Measurements from ENCODE around the gene ANKH.
"Not testable (repeated sequence)": the region's sequence is repeated elsewhere in the genome, so short reads cannot be mapped to it uniquely, and the experiment has no call there.

The ANKH gene

DNA sequence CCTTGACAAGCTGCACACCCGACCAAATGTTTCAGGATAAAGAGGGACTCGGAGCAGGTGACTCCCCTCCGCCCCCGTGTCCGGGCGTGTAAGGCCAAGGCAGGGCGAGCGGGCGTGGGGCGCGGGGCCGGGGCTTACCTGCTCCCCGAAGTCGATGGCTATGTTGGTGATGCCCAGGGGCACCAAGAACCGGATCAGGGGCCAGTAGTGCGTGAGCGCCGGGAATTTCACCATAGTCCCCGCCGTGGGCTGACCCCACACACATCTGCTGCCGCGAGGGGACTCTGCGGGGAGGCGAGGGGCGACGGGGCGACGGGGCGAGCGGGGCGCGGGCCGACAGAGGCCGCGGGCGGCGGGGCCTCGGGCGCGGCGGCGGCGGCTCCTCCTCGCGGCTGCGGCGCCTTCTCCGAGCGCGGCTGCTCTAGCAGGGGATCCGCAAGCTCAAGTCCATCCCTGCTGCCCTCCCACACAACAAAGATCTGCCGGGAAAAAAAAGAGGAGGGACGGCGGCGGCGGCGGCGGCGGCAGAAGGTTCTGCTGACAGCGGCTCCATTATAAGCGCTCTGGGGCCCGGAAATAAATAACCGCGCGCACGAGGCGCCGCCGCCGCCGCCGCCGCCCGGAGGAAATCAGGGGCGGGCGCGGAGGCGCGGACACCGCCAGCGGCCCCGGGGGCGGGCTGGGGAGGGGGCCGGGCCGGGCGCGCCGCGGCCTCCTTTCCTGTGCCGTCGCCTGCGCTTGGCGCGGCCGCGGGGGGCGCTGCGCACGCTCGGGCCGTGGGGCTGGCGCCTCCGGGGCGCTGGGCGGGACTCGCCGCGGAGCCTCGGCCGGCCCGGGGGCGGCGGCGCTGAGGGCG lies at the start of gene ANKH:
ANKH (minus strand) TSS at position 565 of the 856 bp plus-strand sequence; CDS start at position 234, 331 bp downstream.
- in situ Hi-C loops (cut with MboI; ENCODE audit: low sequenced_read_pairs), result no loop called here

DNA sequence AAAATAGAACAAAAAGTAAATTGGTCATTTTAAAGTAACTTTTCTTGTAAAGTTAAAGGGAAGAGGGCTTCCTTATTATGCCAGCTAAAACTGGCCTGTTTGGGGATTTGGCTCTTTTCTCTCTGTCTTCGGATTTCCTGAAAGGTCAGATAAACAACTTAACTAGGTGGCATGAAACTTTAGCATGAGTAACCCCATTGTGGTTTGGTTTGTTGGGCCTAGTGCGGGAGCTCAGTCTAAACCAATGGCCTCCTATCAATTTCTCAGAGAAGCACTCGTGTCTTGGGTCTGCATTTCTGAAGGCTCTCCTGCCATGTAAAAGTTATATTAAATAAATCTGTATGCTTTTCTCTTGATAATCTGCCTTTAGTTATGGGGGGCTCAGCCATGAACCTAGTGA lies 48.5 kb upstream of the ANKH start:
- in situ Hi-C loops (cut with MboI; ENCODE audit: low sequenced_read_pairs), result no loop called here

DNA sequence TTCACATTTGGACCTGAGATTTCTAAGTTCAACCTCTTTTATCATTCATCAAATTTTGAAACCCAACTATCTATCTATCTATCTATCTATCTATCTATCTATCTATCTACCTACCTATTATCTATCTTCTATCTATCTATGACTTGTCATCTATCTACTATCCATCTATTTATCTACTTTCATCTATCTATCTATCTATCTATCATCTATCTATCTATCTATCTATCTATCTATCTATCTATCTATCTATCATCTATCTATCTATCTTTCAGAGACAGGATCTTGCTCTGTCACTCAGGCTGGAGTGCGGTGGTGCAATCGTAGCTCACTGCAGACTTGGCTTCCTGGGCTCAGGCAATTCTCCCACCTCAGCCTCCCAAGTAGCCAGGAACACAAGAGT lies 47.5 kb upstream of the ANKH start:
- in situ Hi-C loops (cut with MboI; ENCODE audit: low sequenced_read_pairs), result not testable (repeated sequence)

GRCh38 chr5:14917719-14918118 lies 46.1 kb upstream of the ANKH start:
- in situ Hi-C loops (cut with MboI; ENCODE audit: low sequenced_read_pairs), result no loop called here

DNA sequence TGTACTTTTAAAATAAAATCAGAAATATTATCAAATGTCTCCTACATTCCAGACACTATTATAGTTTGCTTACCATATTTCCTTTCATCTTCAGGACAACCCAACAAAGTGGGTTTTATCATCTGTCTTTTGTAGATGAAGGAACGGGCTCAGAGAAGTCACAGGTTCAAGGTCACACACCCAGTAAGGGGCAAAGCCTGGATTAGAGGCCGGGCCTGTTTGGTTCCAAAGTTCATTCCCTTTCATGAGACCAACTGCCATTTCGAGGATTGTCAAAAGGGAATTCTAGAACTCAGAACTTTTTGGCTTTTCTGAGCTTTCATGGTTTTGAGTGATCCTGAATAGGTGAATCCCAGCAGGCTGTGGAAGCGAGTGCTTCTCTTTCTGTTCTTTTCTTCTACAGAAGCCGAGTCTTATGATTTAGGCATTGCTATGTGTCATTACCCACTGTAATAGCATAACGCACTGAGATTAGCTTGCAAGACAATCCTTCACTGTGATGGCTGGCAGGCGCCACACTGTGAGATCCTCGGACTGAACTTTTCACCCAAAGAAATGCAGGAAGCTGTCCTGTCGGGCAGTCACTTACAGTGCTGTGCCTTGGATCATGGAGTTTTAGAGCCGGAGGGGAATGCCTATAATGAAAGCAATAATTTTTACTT lies 43.8 kb upstream of the ANKH start:
- in situ Hi-C loops (cut with MboI; ENCODE audit: low sequenced_read_pairs), result no loop called here

GRCh38 chr5:14914623-14915260 lies 43.2 kb upstream of the ANKH start:
- in situ Hi-C loops (cut with MboI; ENCODE audit: low sequenced_read_pairs), result no loop called here

GRCh38 chr5:14914193-14914592 lies 42.6 kb upstream of the ANKH start:
- in situ Hi-C loops (cut with MboI; ENCODE audit: low sequenced_read_pairs), result no loop called here

GRCh38 chr5:14913096-14913495 lies 41.5 kb upstream of the ANKH start:
- in situ Hi-C loops (cut with MboI; ENCODE audit: low sequenced_read_pairs), result no loop called here

DNA sequence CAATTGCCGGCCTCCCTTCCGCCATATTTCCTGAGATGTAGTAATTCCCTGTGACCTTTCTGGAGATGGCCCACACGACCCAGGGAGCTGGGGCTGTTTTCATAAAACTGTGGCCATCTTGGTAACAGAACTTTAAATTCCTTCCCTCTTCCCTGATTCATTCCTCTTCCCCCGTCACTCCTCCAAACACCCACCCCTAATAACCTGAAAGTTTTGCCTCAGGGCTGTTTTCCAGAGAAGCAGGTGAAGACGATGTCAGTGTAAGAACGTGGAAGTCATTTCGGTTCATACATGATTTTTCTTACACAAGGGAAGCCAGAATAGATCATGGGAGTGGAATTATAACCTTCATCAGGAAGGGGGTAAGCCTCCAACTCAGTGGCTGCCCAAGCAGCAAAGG lies 40.6 kb upstream of the ANKH start:
- in situ Hi-C loops (cut with MboI; ENCODE audit: low sequenced_read_pairs), result no loop called here

- in situ Hi-C loops (cut with MboI; ENCODE audit: low sequenced_read_pairs), result no loop called here
These were observed 37.8 kb upstream of the ANKH start for GRCh38 chr5:14909369-14909768.

DNA sequence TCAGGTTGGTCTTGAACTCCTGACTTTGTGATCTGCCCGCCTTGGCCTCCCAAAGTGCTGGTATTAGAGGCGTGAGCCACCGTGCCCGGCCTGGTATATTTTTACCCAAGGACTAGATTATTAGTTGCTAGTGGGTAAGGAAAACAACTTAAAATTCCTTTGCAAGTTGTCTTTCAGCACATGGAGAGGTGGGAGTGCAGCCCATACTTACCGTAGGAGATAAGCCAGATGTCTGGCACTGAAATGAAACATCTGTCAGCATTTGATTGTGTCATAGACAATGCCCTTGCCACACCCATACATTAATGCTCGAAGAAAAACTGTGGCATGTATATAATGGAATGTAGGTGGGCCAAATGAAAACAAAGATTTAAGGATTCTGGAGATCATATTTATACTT lies 36.6 kb upstream of the ANKH start:
- in situ Hi-C loops (cut with MboI; ENCODE audit: low sequenced_read_pairs), result no loop called here

- in situ Hi-C loops (cut with MboI; ENCODE audit: low sequenced_read_pairs), result no loop called here
These were observed 35.0 kb upstream of the ANKH start for GRCh38 chr5:14906628-14907027.

- in situ Hi-C loops (cut with MboI; ENCODE audit: low sequenced_read_pairs), result no loop called here
These were observed 31.4 kb upstream of the ANKH start for GRCh38 chr5:14902826-14903560.

DNA sequence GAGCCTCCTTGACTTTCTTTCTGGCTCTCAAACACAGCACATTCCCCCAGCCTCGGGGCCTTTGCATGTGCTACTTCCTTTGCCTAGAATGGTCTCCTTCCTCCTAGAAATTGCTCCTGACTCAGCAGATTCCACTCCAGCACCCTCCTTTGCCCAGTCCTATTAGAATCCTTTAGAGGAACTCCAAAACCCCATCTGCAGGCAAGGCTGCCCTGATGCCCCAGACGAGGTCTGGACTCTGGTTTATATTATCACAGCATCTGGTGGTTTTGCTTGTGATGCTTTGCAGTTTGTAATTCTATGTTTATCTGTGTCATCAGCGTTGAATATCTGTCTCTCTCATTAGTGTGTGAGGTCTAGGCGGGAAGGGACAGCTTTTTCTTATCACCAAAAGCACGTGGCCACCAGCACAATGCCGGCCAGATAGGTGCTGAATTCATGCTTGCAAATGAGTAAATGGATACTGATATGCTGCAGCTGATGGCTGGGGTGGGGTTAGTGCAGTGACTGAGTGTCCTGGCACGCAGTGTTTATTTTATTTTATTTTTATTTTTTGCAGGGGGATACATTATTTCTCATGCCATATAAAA lies 30.0 kb upstream of the ANKH start:
- in situ Hi-C loops (cut with MboI; ENCODE audit: low sequenced_read_pairs), result no loop called here

GRCh38 chr5:14900693-14901461 lies 29.3 kb upstream of the ANKH start:
- in situ Hi-C loops (cut with MboI; ENCODE audit: low sequenced_read_pairs), result no loop called here

GRCh38 chr5:14896131-14896530 lies 24.6 kb upstream of the ANKH start:
- in situ Hi-C loops (cut with MboI; ENCODE audit: low sequenced_read_pairs), result no loop called here

DNA sequence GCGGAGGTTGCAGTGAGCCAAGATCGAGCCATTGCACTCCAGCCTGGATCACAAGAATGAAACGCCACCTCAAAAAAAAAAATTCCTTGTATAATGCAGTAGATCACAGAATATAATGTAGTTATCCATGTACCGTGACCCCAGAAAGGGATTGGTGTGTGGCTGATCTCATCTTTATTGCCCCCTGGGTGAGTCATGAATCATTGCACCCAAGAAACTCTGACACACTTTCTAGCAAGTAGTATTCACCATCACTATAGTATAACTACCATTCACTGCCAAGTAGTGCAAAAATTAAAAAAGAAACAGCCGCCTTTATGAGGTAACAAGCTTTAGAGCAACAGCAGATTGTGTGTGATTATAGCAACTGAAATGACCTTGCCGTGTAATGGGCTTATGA lies 23.7 kb upstream of the ANKH start:
- in situ Hi-C loops (cut with MboI; ENCODE audit: low sequenced_read_pairs), result no loop called here

GRCh38 chr5:14894748-14895147 lies 23.2 kb upstream of the ANKH start:
- in situ Hi-C loops (cut with MboI; ENCODE audit: low sequenced_read_pairs), result no loop called here

GRCh38 chr5:14893381-14893780 lies 21.8 kb upstream of the ANKH start:
- in situ Hi-C loops (cut with MboI; ENCODE audit: low sequenced_read_pairs), result no loop called here

DNA sequence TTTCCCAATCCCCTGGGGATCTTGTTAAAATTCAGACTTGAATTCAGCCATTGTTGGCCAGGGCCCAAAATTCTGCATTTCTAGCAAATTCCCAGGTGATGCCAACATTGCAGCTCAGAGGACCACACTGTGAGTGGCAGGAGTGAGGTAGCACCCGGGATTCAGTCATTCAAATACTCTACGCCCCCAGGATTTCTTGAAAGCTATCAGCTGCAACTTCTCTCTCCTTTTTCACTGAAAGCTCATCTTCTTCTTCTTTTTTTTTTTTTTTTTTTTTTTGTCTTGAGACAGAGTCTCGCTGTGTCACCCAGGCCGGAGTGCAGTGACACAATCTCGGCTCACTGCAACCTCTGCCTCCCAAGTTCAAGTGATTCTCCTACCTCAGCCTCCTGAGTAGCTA lies 19.3 kb upstream of the ANKH start:
- in situ Hi-C loops (cut with MboI; ENCODE audit: low sequenced_read_pairs), result no loop called here
